Activated effector memory CD4-positive, alpha-beta T cell treated with anti-CD3 and anti-CD28 coated beads, Interleukin-2, amount 50 U/mL, for 16 hours (primary cell): ENCODE data around the gene BBX.

Source experiments
- DNase-seq: peaks from one replicate; pipeline ENCODE4 v3.0.0-alpha.2; 2020

Gene BBX

GRCh38 chr3:107757140-107757539, 234.4 kb downstream of the BBX start:
- DNase-seq, result no peak

- no peak for DNase-seq
Measured at GRCh38 chr3:107760144-107760543, 237.4 kb downstream of the BBX start.

- no peak for DNase-seq
Measured at GRCh38 chr3:107761391-107761790, 238.6 kb downstream of the BBX start.

GRCh38 chr3:107765524-107765923, 242.8 kb downstream of the BBX start:
- no peak for DNase-seq

GRCh38 chr3:107767897-107768605, 245.3 kb downstream of the BBX start:
- no peak for DNase-seq

- no peak for DNase-seq
Measured at GRCh38 chr3:107769882-107770281, 247.1 kb downstream of the BBX start.

- DNase-seq, result no peak
Measured at GRCh38 chr3:107772016-107772415, 249.3 kb downstream of the BBX start.

- no peak for DNase-seq
Measured at GRCh38 chr3:107775974-107776373, 253.2 kb downstream of the BBX start.

GRCh38 chr3:107781253-107781652, 258.5 kb downstream of the BBX start:
- no peak for DNase-seq

- DNase-seq, result no peak
Measured at GRCh38 chr3:107782054-107782453, 259.3 kb downstream of the BBX start.

- no peak for DNase-seq
Measured at GRCh38 chr3:107790612-107791011, 267.9 kb downstream of the BBX start.

- no peak for DNase-seq
Measured at GRCh38 chr3:107791027-107791426, 268.3 kb downstream of the BBX start.

- no peak for DNase-seq
Measured at GRCh38 chr3:107791450-107791849, 268.7 kb downstream of the BBX start.

GRCh38 chr3:107794664-107795443, 272.1 kb downstream of the BBX start:
- DNase-seq, result no peak

- no peak for DNase-seq
Measured at GRCh38 chr3:107795514-107796094, 272.8 kb downstream of the BBX start.

GRCh38 chr3:107796791-107797190, 274.0 kb downstream of the BBX start:
- DNase-seq, result no peak

- DNase-seq, result no peak
Measured at GRCh38 chr3:107797586-107797985, 274.8 kb downstream of the BBX start.

- no peak for DNase-seq
Measured at GRCh38 chr3:107798381-107798780, 275.6 kb downstream of the BBX start.

- no peak for DNase-seq
Measured at GRCh38 chr3:107800710-107801109, 277.9 kb downstream of the BBX start.

GRCh38 chr3:107803170-107803569, 280.4 kb downstream of the BBX start:
- no peak for DNase-seq

- no peak for DNase-seq
Measured at GRCh38 chr3:107806021-107806420, 283.3 kb downstream of the BBX start.

GRCh38 chr3:107806536-107806935, 283.8 kb downstream of the BBX start:
- no peak for DNase-seq

GRCh38 chr3:107810171-107811071, 287.7 kb downstream of the BBX start:
- no peak for DNase-seq
